ENCODE data around the gene AKR1B15. TPM values are rescaled to one million over a fixed set of nuclear protein-coding genes. Genes with fewer than 3 reads are reported as not detected.

AKR1B15 gene
- polyA plus RNA-seq, 1 donor (not counting 4 experiments of a cell fraction or from before 2014, with no cell fraction given) = 0.28 TPM

- H2AFZ ChIP-seq (ENCODE audit: control insufficient read depth, low read length) = no peak overlapping the region
- no peak overlapping the region for H3K9ac ChIP-seq (ENCODE audit: control insufficient read depth, extremely low read depth, insufficient read depth, low read length)
- dilution Hi-C loops (cut with MboI; ENCODE audit: extremely low pct_ligation_motif_present, low sequenced_read_pairs) = no loop called here
- no peaks in the 10 kb centered on the region for H3K36me3 ChIP-seq (ENCODE audit: control insufficient read depth in 2 of 2, extremely low read depth in 1 of 2, insufficient read depth in 2 of 2, low read length in 2 of 2)
- TF ChIP-seq CTCF (optimal IDR thresholded peaks at IDR 0.05 in 1 of 3, IDR thresholded peaks at IDR 0.05 in 1 of 3, conservative IDR thresholded peaks at IDR 0.05 in 1 of 3; ENCODE audit: extremely low read depth in 1 of 3, insufficient read depth in 2 of 3, low read length in 3 of 3) = peak in 1 of 3 experiments; percentile 11
- TF ChIP-seq EZH2 (IDR thresholded peaks at IDR 0.05; ENCODE audit: low read length) = no peak
- no peaks in the 10 kb centered on the region for H3K27me3 ChIP-seq (ENCODE audit: control insufficient read depth, extremely low read depth, insufficient read depth, low read length)
- FAIRE-seq (no peak), DNase-seq (ENCODE audit: low read depth, low spot score) (no peak)
- H3K4me1 ChIP-seq (ENCODE audit: control insufficient read depth, extremely low read depth, insufficient read depth, low read length) = peaks cover 16% of the 10 kb centered on the region
- H3K4me2 ChIP-seq (ENCODE audit: control insufficient read depth, extremely low read depth, insufficient read depth, low read depth, low read length) = no peak overlapping the region
- no peak overlapping the region for H3K4me3 ChIP-seq (ENCODE audit: control insufficient read depth in 2 of 3, extremely low read depth in 1 of 3, insufficient read depth in 2 of 3, low read depth in 1 of 3, low read length in 3 of 3)
- H3K27ac ChIP-seq (ENCODE audit: control insufficient read depth, insufficient read depth, low read length) = no peak overlapping the region
- H4K20me1 ChIP-seq (ENCODE audit: control insufficient read depth, extremely low read depth, insufficient read depth, low read length) = no peaks in the 10 kb centered on the region
- no peaks in the 10 kb centered on the region for H3K9me3 ChIP-seq (ENCODE audit: control insufficient read depth, low read depth, low read length)
- no peaks in the 10 kb centered on the region for H3K9me1 ChIP-seq (ENCODE audit: control insufficient read depth, extremely low read depth, insufficient read depth, low read length)
- no peaks in the 10 kb centered on the region for H3K79me2 ChIP-seq (ENCODE audit: control insufficient read depth, insufficient read depth, low read length)
Measured at GRCh38 chr7:134612197-134612596, 63.3 kb downstream of the AKR1B15 start.

- Histone ChIP-seq H3K36me3 (ENCODE audit: control insufficient read depth in 2 of 2, extremely low read depth in 1 of 2, insufficient read depth in 2 of 2, low read length in 2 of 2) (no peaks in the 10 kb centered on the region), H2AFZ (ENCODE audit: control insufficient read depth, low read length) (peak overlapping the region; percentile 37), H3K27me3 (ENCODE audit: control insufficient read depth, extremely low read depth, insufficient read depth, low read length) (no peaks in the 10 kb centered on the region), H3K9me1 (ENCODE audit: control insufficient read depth, extremely low read depth, insufficient read depth, low read length) (no peaks in the 10 kb centered on the region), H3K4me2 (ENCODE audit: control insufficient read depth, extremely low read depth, insufficient read depth, low read depth, low read length) (peak overlapping the region; percentile 45), H3K27ac (ENCODE audit: control insufficient read depth, insufficient read depth, low read length) (peak overlapping the region; percentile 82), H3K4me1 (ENCODE audit: control insufficient read depth, extremely low read depth, insufficient read depth, low read length) (peaks cover 28% of the 10 kb centered on the region), H3K79me2 (ENCODE audit: control insufficient read depth, insufficient read depth, low read length) (no peaks in the 10 kb centered on the region), H3K9me3 (ENCODE audit: control insufficient read depth, low read depth, low read length) (no peaks in the 10 kb centered on the region), H3K4me3 (ENCODE audit: control insufficient read depth in 2 of 3, extremely low read depth in 1 of 3, insufficient read depth in 2 of 3, low read depth in 1 of 3, low read length in 3 of 3) (peak overlapping the region in 1 of 3 experiments; percentile 22), H4K20me1 (ENCODE audit: control insufficient read depth, extremely low read depth, insufficient read depth, low read length) (no peaks in the 10 kb centered on the region), H3K9ac (ENCODE audit: control insufficient read depth, extremely low read depth, insufficient read depth, low read length) (peak overlapping the region; percentile 8)
- DNase-seq (ENCODE audit: low read depth, low spot score) (peak; percentile 85), FAIRE-seq (peak; percentile 85)
- TF ChIP-seq CTCF (optimal IDR thresholded peaks at IDR 0.05 in 1 of 3, IDR thresholded peaks at IDR 0.05 in 1 of 3, conservative IDR thresholded peaks at IDR 0.05 in 1 of 3; ENCODE audit: extremely low read depth in 1 of 3, insufficient read depth in 2 of 3, low read length in 3 of 3) = no peak
- TF ChIP-seq EZH2 (IDR thresholded peaks at IDR 0.05; ENCODE audit: low read length) = no peak
- dilution Hi-C loops (cut with MboI; ENCODE audit: extremely low pct_ligation_motif_present, low sequenced_read_pairs) = no loop called here
Measured at GRCh38 chr7:134613623-134614347, 64.9 kb downstream of the AKR1B15 start.

Measured in keratinocyte (primary cell).